C4-2B (cell line): ENCODE data around the gene MYO15A.

Source experiments
- ZFX ChIP-seq: fragments of 450-650 bp; IDR thresholded peaks from 2 replicates; pipeline ENCODE4 v1.6.1; 2017
- TF ChIP-seq, protein P1 (sequence below): fragments of 450-650 bp; conservative IDR thresholded peaks from 2 replicates; pipeline ENCODE4 v1.5.1; 2017; ENCODE audit warnings: mild to moderate bottlenecking

DNA sequence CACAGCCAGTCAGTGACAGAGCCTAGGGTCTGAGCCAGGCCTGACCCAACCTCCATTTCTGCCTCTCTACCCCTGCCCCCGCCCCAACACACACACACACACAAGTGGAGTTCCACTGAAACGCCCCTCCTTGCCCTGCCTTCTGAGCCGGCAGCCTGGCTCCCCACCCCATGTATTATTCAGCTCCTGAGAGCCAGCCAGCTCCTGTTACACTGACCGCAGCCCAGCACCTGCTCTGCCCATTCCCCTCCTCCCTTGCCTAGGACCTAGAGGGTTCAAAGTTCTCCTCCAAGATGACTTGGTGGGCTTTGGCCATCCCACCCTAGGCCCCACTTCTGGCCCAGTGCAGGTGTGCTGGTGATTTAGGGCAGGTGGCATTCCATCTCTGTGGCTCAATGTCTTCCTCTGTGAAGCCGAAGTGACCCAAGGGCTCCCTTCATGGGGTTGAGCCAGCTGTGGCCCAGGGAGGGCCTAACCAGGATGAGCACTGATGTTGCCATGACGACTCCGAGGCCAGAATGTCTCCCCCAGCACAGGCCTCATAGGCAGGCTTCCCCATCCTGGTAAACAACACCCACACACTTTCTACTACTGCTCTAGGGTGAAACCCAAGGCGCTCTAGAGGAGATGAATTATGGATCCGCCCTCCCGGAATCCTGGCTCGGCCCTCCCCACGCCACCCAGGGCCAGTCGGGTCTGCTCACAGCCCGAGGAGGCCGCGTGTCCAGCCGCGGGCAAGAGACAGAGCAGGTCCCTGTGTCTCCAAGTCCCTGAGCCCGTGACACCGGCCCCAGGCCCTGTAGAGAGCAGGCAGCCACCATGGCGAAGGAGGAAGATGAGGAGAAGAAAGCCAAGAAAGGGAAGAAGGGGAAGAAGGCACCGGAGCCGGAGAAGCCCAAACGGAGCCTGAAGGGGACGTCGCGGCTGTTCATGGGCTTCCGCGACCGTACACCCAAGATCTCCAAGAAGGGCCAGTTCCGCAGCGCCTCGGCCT lies 9.7 kb downstream of the MYO15A start:
- TF ChIP-seq, protein P1, sequence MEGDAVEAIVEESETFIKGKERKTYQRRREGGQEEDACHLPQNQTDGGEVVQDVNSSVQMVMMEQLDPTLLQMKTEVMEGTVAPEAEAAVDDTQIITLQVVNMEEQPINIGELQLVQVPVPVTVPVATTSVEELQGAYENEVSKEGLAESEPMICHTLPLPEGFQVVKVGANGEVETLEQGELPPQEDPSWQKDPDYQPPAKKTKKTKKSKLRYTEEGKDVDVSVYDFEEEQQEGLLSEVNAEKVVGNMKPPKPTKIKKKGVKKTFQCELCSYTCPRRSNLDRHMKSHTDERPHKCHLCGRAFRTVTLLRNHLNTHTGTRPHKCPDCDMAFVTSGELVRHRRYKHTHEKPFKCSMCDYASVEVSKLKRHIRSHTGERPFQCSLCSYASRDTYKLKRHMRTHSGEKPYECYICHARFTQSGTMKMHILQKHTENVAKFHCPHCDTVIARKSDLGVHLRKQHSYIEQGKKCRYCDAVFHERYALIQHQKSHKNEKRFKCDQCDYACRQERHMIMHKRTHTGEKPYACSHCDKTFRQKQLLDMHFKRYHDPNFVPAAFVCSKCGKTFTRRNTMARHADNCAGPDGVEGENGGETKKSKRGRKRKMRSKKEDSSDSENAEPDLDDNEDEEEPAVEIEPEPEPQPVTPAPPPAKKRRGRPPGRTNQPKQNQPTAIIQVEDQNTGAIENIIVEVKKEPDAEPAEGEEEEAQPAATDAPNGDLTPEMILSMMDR = no peak
- TF ChIP-seq ZFX = no peak
